Measurements from ENCODE around the gene OSBP2. TPM values are rescaled to one million over a fixed set of nuclear protein-coding genes. Genes with fewer than 3 reads are reported as not detected.

The OSBP2 gene
- total RNA-seq, 1 donor from 2014 or later, result 22.2 TPM

- intact Hi-C loops (cut with micrococcal nuclease), result no loop called here
- peak; percentile 94 for DNase-seq
Measured at GRCh38 chr22:30667494-30668385, 26.9 kb upstream of the OSBP2 start, which contains the start of gene DUSP18. Gene DUSP18, minus strand, starts transcription at chr22:30667875. Its CDS starts 3,872 bp downstream, at chr22:30664003.

GRCh38 chr22:30668386-30668710, 26.3 kb upstream of the OSBP2 start:
- Histone ChIP-seq H3K4me3 (peak overlapping the region; percentile 95), H3K27ac (replicated peaks) (no peak overlapping the region)
- intact Hi-C loops (cut with micrococcal nuclease), result no loop called here

More at GRCh38 chr22:30667494-30668385, 26.9 kb upstream of the OSBP2 start, which contains the start of gene DUSP18:
- Histone ChIP-seq H3K27ac (replicated peaks) (peak within 1 kb of the TSS; percentile 72), H3K27me3 (ENCODE audit: low read depth) (no peaks in the 10 kb centered on the region), H3K4me1 (peaks cover 25% of the 10 kb centered on the region), H3K36me3 (peaks cover 16% of the 10 kb centered on the region), H3K4me3 (peak within 1 kb of the TSS; percentile 95), H3K9me3 (replicated peaks) (no peaks in the 10 kb centered on the region)
- peak; percentile 53 for TF ChIP-seq CTCF (IDR thresholded peaks at IDR 0.05; ENCODE audit: borderline replicate concordance)

GRCh38 chr22:30671071-30671470, 23.6 kb upstream of the OSBP2 start:
- no peak for DNase-seq
- intact Hi-C loops (cut with micrococcal nuclease), result no loop called here
- H3K4me1 ChIP-seq, result peaks cover 24% of the 10 kb centered on the region
- TF ChIP-seq CTCF (IDR thresholded peaks at IDR 0.05; ENCODE audit: borderline replicate concordance), result no peak
- no peak overlapping the region for H3K27ac ChIP-seq (replicated peaks)
- H3K27me3 ChIP-seq (ENCODE audit: low read depth), result peaks cover 12% of the 10 kb centered on the region
- no peaks in the 10 kb centered on the region for H3K36me3 ChIP-seq
- H3K4me3 ChIP-seq, result no peak overlapping the region
- H3K9me3 ChIP-seq (replicated peaks), result no peaks in the 10 kb centered on the region

More at GRCh38 chr22:30668386-30668710, 26.3 kb upstream of the OSBP2 start:
- Histone ChIP-seq H3K4me1 (peaks cover 25% of the 10 kb centered on the region), H3K9me3 (replicated peaks) (no peaks in the 10 kb centered on the region), H3K27me3 (ENCODE audit: low read depth) (no peaks in the 10 kb centered on the region), H3K36me3 (peaks cover 10% of the 10 kb centered on the region)
- no peak for TF ChIP-seq CTCF (IDR thresholded peaks at IDR 0.05; ENCODE audit: borderline replicate concordance)
- DNase-seq, result no peak

GRCh38 chr22:30673136-30673535, 21.5 kb upstream of the OSBP2 start:
- no peaks in the 10 kb centered on the region for H3K36me3 ChIP-seq
- peaks cover 15% of the 10 kb centered on the region for H3K27me3 ChIP-seq (ENCODE audit: low read depth)
- DNase-seq, result no peak
- H3K4me1 ChIP-seq, result peaks cover 4% of the 10 kb centered on the region
- H3K9me3 ChIP-seq (replicated peaks), result no peaks in the 10 kb centered on the region
- H3K27ac ChIP-seq (replicated peaks), result no peak overlapping the region
- TF ChIP-seq CTCF (IDR thresholded peaks at IDR 0.05; ENCODE audit: borderline replicate concordance), result no peak
- intact Hi-C loops (cut with micrococcal nuclease), result no loop called here
- H3K4me3 ChIP-seq, result no peak overlapping the region

GRCh38 chr22:30674482-30674881, 20.2 kb upstream of the OSBP2 start:
- intact Hi-C loops (cut with micrococcal nuclease), result no loop called here
- Histone ChIP-seq H3K9me3 (replicated peaks) (no peaks in the 10 kb centered on the region), H3K4me1 (no peaks in the 10 kb centered on the region), H3K27me3 (ENCODE audit: low read depth) (peaks cover 15% of the 10 kb centered on the region), H3K27ac (replicated peaks) (no peak overlapping the region), H3K36me3 (no peaks in the 10 kb centered on the region), H3K4me3 (no peak overlapping the region)
- no peak for DNase-seq
- TF ChIP-seq CTCF (IDR thresholded peaks at IDR 0.05; ENCODE audit: borderline replicate concordance), result no peak

Measured in left ventricle myocardium inferior (tissue), 1 donor.